AG04450 (cell line): ENCODE results near the gene PHYHIPL. TPM values are rescaled to one million over a fixed set of nuclear protein-coding genes. Genes with fewer than 3 reads are reported as not detected.

ENCODE experiments used
- CTCF ChIA-PET: fragments of 300-600, 350-600 bp; formaldehyde crosslinking; extraction: SDS; loops from one replicate; lab custom pipeline; 2022; ENCODE audit warnings: antibody characterized with exemption, inconsistent platforms; lab: Charles Lee
- POLR2A ChIA-PET: fragments of 350-600 bp; formaldehyde crosslinking; extraction: SDS; loops from one replicate; lab custom pipeline; 2021; ENCODE audit warnings: antibody characterized with exemption, inconsistent platforms; lab: Yijun Ruan, JAX
- DNase-seq: peaks from one replicate; pipeline ENCODE4 v3.0.0-alpha.2; 2011; ENCODE audit warnings: low read depth, low spot score
- H3K27ac ChIP-seq: one replicate; pipeline ENCODE4 v1.5.1; 2012; ENCODE audit warnings: low read depth, low read length, control low read depth
- H3K27me3 ChIP-seq: one replicate; pipeline ENCODE4 v1.6.0; 2012; ENCODE audit warnings: low read length; ENCODE audit not compliant: control insufficient read depth, insufficient read depth
- H3K4me3 ChIP-seq: 2 replicates; pipeline ENCODE4 v1.5.1; 2011; ENCODE audit warnings: mild to moderate bottlenecking, low read depth, low read length, control low read depth
- H3K9me3 ChIP-seq: 2 replicates; pipeline ENCODE4 v1.5.1; 2012; ENCODE audit warnings: low read length; ENCODE audit not compliant: control insufficient read depth, insufficient read depth
- CTCF ChIP-seq: IDR thresholded peaks from 2 replicates; pipeline ENCODE4 v1.5.1; 2011; ENCODE audit warnings: low read depth, low read length, control low read depth, inconsistent platforms
- polyA plus RNA-seq: library from polyadenylated mRNA; depleted of rRNA; stranded (reverse); fragments of >200 nt; gene quantifications from 2 replicates; pipeline ENCODE4 v1.2.3, GENCODE V29; 2011

PHYHIPL gene
- polyA plus RNA-seq, 1 experiment: not detected

- Histone ChIP-seq H3K4me3 (no peak overlapping the region), H3K27me3 (peaks cover 11% of the 10 kb centered on the region), H3K27ac (no peak overlapping the region), H3K9me3 (peaks cover 8% of the 10 kb centered on the region; the same call in 1 of the 2 replicates)
- no peak for DNase-seq
- ChIA-PET POLR2A (no interaction called here), CTCF (no interaction called here)
- no peak for TF ChIP-seq CTCF
Observed at GRCh38 chr10:59180689-59181270, 4.3 kb downstream of the PHYHIPL start.

GRCh38 chr10:59181668-59182067 lies 5.2 kb downstream of the PHYHIPL start:
- peaks cover 6% of the 10 kb centered on the region for H3K27me3 ChIP-seq
- H3K4me3 ChIP-seq: no peak overlapping the region
- ChIA-PET POLR2A (no interaction called here), CTCF (no interaction called here)
- no peak for DNase-seq
- H3K9me3 ChIP-seq: peaks cover 5% of the 10 kb centered on the region; the same call in 1 of the 2 replicates
- peak; percentile 55 for TF ChIP-seq CTCF
- no peak overlapping the region for H3K27ac ChIP-seq

GRCh38 chr10:59190332-59190731 lies 13.9 kb downstream of the PHYHIPL start:
- CTCF ChIA-PET: no interaction called here

GRCh38 chr10:59206204-59206720 lies 29.8 kb downstream of the PHYHIPL start:
- POLR2A ChIA-PET: no interaction called here
- Histone ChIP-seq H3K9me3 (no peaks in the 10 kb centered on the region; the same call in 1 of the 2 replicates), H3K27ac (no peak overlapping the region), H3K27me3 (no peaks in the 10 kb centered on the region), H3K4me3 (no peak overlapping the region)
- CTCF ChIA-PET: no interaction called here
- no peak for DNase-seq
- TF ChIP-seq CTCF: no peak

More at GRCh38 chr10:59190332-59190731, 13.9 kb downstream of the PHYHIPL start:
- POLR2A ChIA-PET: no interaction called here
- no peaks in the 10 kb centered on the region for H3K27me3 ChIP-seq
- H3K27ac ChIP-seq: no peak overlapping the region
- no peak for DNase-seq
- TF ChIP-seq CTCF: no peak
- no peak overlapping the region for H3K4me3 ChIP-seq
- no peaks in the 10 kb centered on the region for H3K9me3 ChIP-seq

- ChIA-PET CTCF (no interaction called here), POLR2A (no interaction called here)
- Histone ChIP-seq H3K27ac (no peak overlapping the region), H3K4me3 (no peak overlapping the region), H3K9me3 (no peaks in the 10 kb centered on the region), H3K27me3 (no peaks in the 10 kb centered on the region)
- no peak for TF ChIP-seq CTCF
- DNase-seq: no peak
Observed at GRCh38 chr10:59212301-59212798, 35.9 kb downstream of the PHYHIPL start.
